SK-N-SH (cell line): ENCODE measurements around the gene ZBTB7A. TPM values are rescaled to one million over a fixed set of nuclear protein-coding genes. Genes with fewer than 3 reads are reported as not detected.

ENCODE experiments used
- CTCF ChIA-PET: fragments of 300-600, 350-600 bp; formaldehyde crosslinking; extraction: SDS; loops from one replicate; lab custom pipeline; 2021; lab: Yijun Ruan, JAX
- POLR2A ChIA-PET: fragments of 350-600 bp; sonication (Branson Sonifier 250); formaldehyde crosslinking; extraction: SDS; loops from one replicate; lab custom pipeline; 2020; ENCODE audit warnings: antibody characterized with exemption, inconsistent platforms; lab: Yijun Ruan, JAX
- DNase-seq: peaks from one replicate; pipeline ENCODE4 v3.0.0; 2012
- H2AFZ ChIP-seq: fragments of 200-600 bp; sonication (generic); 2 replicates; pipeline ENCODE4 v1.8.1; 2016; ENCODE audit warnings: antibody characterized with exemption, mild to moderate bottlenecking, low read depth
- H3F3A ChIP-seq: fragments of 200-600 bp; sonication (generic); replicated peaks from 2 replicates; pipeline ENCODE3; 2016; ENCODE audit warnings: antibody characterized with exemption, mild to moderate bottlenecking; ENCODE audit not compliant: insufficient read depth
- H3K27ac ChIP-seq, 2 experiments: fragments of 200-500 bp in 1 of 2; fragments of 200-600 bp in 1 of 2; sonication (Bioruptor generic) in 1 of 2; sonication (generic), shearing (Covaris generic) in 1 of 2; 2 replicates each; pipeline versions ENCODE4 v1.5.1 to v1.6.1; 2014 to 2016; ENCODE audit warnings: low read depth in 2 of 2, inconsistent platforms in 1 of 2, low read length in 1 of 2, mild to moderate bottlenecking in 1 of 2, mixed read lengths in 1 of 2
- H3K27me3 ChIP-seq: fragments of 200-600 bp; sonication (generic), shearing (Covaris generic); 2 replicates; pipeline ENCODE4 v1.6.1; 2016; ENCODE audit warnings: mixed run types; ENCODE audit not compliant: insufficient read depth
- H3K36me3 ChIP-seq, 2 experiments: fragments of 200-500 bp in 1 of 2; fragments of 200-600 bp in 1 of 2; sonication (Bioruptor generic) in 1 of 2; sonication (generic) in 1 of 2; replicated peaks in 1 of 2; 2 replicates each; pipeline versions ENCODE3 to v1.5.1; 2014 to 2016; ENCODE audit warnings: low read length in 1 of 2, mild to moderate bottlenecking in 1 of 2; ENCODE audit not compliant: insufficient read depth in 2 of 2, control insufficient read depth in 1 of 2
- H3K4me1 ChIP-seq, 2 experiments: fragments of 200-500 bp in 1 of 2; fragments of 200-600 bp in 1 of 2; sonication (Bioruptor generic) in 1 of 2; sonication (generic), shearing (Covaris generic) in 1 of 2; 2 replicates each; pipeline versions ENCODE4 v1.5.1 to v1.6.1; 2014 to 2016; ENCODE audit warnings: low read depth in 1 of 2, low read length in 1 of 2, mixed run types in 1 of 2; ENCODE audit not compliant: insufficient read depth in 2 of 2, control insufficient read depth in 1 of 2
- H3K4me2 ChIP-seq: fragments of 200-600 bp; sonication (generic), shearing (Covaris generic); 2 replicates; pipeline ENCODE4 v1.6.1; 2017; ENCODE audit warnings: mixed run types
- H3K4me3 ChIP-seq, 2 experiments: fragments of 200-500 bp in 1 of 2; fragments of 200-600 bp in 1 of 2; sonication (Bioruptor generic) in 1 of 2; sonication (generic), shearing (Covaris generic) in 1 of 2; 2 replicates each; pipeline versions ENCODE4 v1.5.1 to v1.8.1; 2014 to 2016; ENCODE audit warnings: low read depth in 2 of 2, inconsistent platforms in 1 of 2, low read length in 1 of 2, mild to moderate bottlenecking in 1 of 2, mixed read lengths in 1 of 2, moderate library complexity in 1 of 2
- H3K79me2 ChIP-seq: fragments of 200-600 bp; sonication (generic); 2 replicates; pipeline ENCODE4 v1.8.1; 2017; ENCODE audit warnings: mild to moderate bottlenecking; ENCODE audit not compliant: insufficient read depth
- H3K9ac ChIP-seq: fragments of 200-600 bp; sonication (generic); 2 replicates; pipeline ENCODE4 v1.6.1; 2017; ENCODE audit warnings: mixed run types
- H3K9me2 ChIP-seq: fragments of 200-600 bp; sonication (generic); 2 replicates; pipeline ENCODE4 v1.6.1; 2017; ENCODE audit warnings: mixed run types
- H3K9me3 ChIP-seq: fragments of 200-600 bp; sonication (generic); 2 replicates; pipeline ENCODE4 v1.6.1; 2017; ENCODE audit warnings: mixed run types, mild to moderate bottlenecking, moderate library complexity
- H4K20me1 ChIP-seq: fragments of 200-600 bp; sonication (generic); 2 replicates; pipeline ENCODE4 v1.6.1; 2017; ENCODE audit warnings: mild to moderate bottlenecking, mixed run types; ENCODE audit not compliant: insufficient read depth
- ELF1 ChIP-seq: IDR thresholded peaks from 2 replicates; pipeline ENCODE4 v1.4.0; 2012
- FOSL2 ChIP-seq: IDR thresholded peaks from 2 replicates; pipeline ENCODE4 v1.4.0; 2012; ENCODE audit warnings: low read depth, mild to moderate bottlenecking, moderate library complexity, borderline replicate concordance
- FOXM1 ChIP-seq: IDR thresholded peaks from 2 replicates; pipeline ENCODE4 v1.4.0; 2012; ENCODE audit warnings: low read depth, mild to moderate bottlenecking
- GABPA ChIP-seq: IDR thresholded peaks from 2 replicates; pipeline ENCODE4 v1.4.0; 2012; ENCODE audit warnings: low read depth, mild to moderate bottlenecking
- JUND ChIP-seq: IDR thresholded peaks from 2 replicates; pipeline ENCODE4 v1.4.0; 2012
- MXI1 ChIP-seq: IDR thresholded peaks from 2 replicates; pipeline ENCODE4 v1.6.1; 2012; ENCODE audit warnings: mild to moderate bottlenecking, low read depth, low read length, improper control_type of control experiment
- NRF1 ChIP-seq: IDR thresholded peaks from 2 replicates; pipeline ENCODE4 v1.6.1; 2012; ENCODE audit warnings: low read depth, mild to moderate bottlenecking, low read length
- PBX3 ChIP-seq: IDR thresholded peaks from 2 replicates; pipeline ENCODE4; 2012
- POLR2AphosphoS5 ChIP-seq: IDR thresholded peaks from 2 replicates; pipeline ENCODE4 v1.6.1; 2012; ENCODE audit warnings: low read depth, low read length
- RCOR1 ChIP-seq: fragments of 150-350 bp; IDR thresholded peaks from 2 replicates; pipeline ENCODE4 v1.6.1; 2017; ENCODE audit warnings: antibody characterized with exemption, low read length
- REST ChIP-seq: IDR thresholded peaks from 2 replicates; pipeline ENCODE4 v1.6.1; 2012; ENCODE audit warnings: mild to moderate bottlenecking, low read depth, low read length, moderate library complexity
- RFX5 ChIP-seq: IDR thresholded peaks from 2 replicates; pipeline ENCODE4 v1.6.1; 2012; ENCODE audit warnings: mild to moderate bottlenecking, improper control_type of control experiment, low read length
- SMC3 ChIP-seq: IDR thresholded peaks from 2 replicates; pipeline ENCODE4 v1.6.1; 2012; ENCODE audit warnings: low read depth, low read length, improper control_type of control experiment
- TCF12 ChIP-seq: IDR thresholded peaks from 2 replicates; pipeline ENCODE4 v1.4.0; 2012
- TEAD4 ChIP-seq: IDR thresholded peaks from 2 replicates; pipeline ENCODE4 v1.4.0; 2012; ENCODE audit warnings: mild to moderate bottlenecking, borderline replicate concordance; ENCODE audit not compliant: insufficient read depth
- YY1 ChIP-seq: IDR thresholded peaks from 2 replicates; pipeline ENCODE4 v1.4.0; 2012; ENCODE audit warnings: low read depth, mild to moderate bottlenecking
- ZBTB33 ChIP-seq: IDR thresholded peaks from 2 replicates; pipeline ENCODE4 v1.4.0; 2012; ENCODE audit warnings: low read depth, borderline replicate concordance
- WGBS: methylation state at CpG from one replicate; pipeline ENCODE4 v1.1.6; 2017; ENCODE audit warnings: low lambda C conversion rate; 5-methylcytosine and 5-hydroxymethylcytosine counted together
- polyA plus RNA-seq, 3 experiments: library from polyadenylated mRNA; depleted of rRNA; stranded (reverse); fragments of >200 nt; gene quantifications; 2 replicates each; pipeline ENCODE4 v1.2.3, GENCODE V29; 2012

Gene ZBTB7A
- polyA plus RNA-seq, 1 of the 3 experiments (the other 2 are of a cell fraction) = 7.4 TPM

GRCh38 chr19:4019578-4019977, 47.1 kb downstream of the ZBTB7A start:
- ChIA-PET CTCF (interaction anchor here (0.7 kb wide), 1 partner anchor 33 kb away, joined by 3 read pairs; no protein-coding TSS in a partner anchor), POLR2A (no interaction called here)
- 86% methylated on average over 10 of the region's 17 CpGs for WGBS

GRCh38 chr19:4018775-4019504, 47.8 kb downstream of the ZBTB7A start:
- Histone ChIP-seq H3K4me1 (peaks cover 0 to 27% of the 10 kb centered on the region in 2 experiments; a peak in 1 of 4 replicates), H3K4me2 (no peak overlapping the region), H2AFZ (no peak overlapping the region), H4K20me1 (peaks cover 55% of the 10 kb centered on the region), H3F3A (no peaks in the 10 kb centered on the region), H3K36me3 (peaks cover 0 to 16% of the 10 kb centered on the region in 2 experiments), H3K9ac (no peak overlapping the region), H3K27ac (no peak overlapping the region), H3K9me2 (no peaks in the 10 kb centered on the region), H3K27me3 (no peaks in the 10 kb centered on the region), H3K4me3 (no peak overlapping the region), H3K9me3 (no peaks in the 10 kb centered on the region), H3K79me2 (peaks cover 80% of the 10 kb centered on the region)
- ChIA-PET CTCF (interaction anchor here (0.7 kb wide), 1 partner anchor 34 kb away, joined by 3 read pairs; no protein-coding TSS in a partner anchor), POLR2A (no interaction called here)
- WGBS = 98% methylated on average over 14 of the region's 19 CpGs
- no peak for DNase-seq
- TF ChIP-seq TEAD4 = no peak
- no peak for TF ChIP-seq PBX3
- no peak for TF ChIP-seq TCF12
- TF ChIP-seq NRF1 = no peak
- no peak for TF ChIP-seq FOSL2
- no peak for TF ChIP-seq ZBTB33
- no peak for TF ChIP-seq ELF1
- no peak for TF ChIP-seq JUND
- no peak for TF ChIP-seq YY1
- no peak for TF ChIP-seq REST
- TF ChIP-seq POLR2AphosphoS5 = no peak

More at GRCh38 chr19:4019578-4019977, 47.1 kb downstream of the ZBTB7A start:
- H3K4me3 ChIP-seq = no peak overlapping the region
- peaks cover 79% of the 10 kb centered on the region for H3K79me2 ChIP-seq
- H3K27me3 ChIP-seq = no peaks in the 10 kb centered on the region
- peaks cover 0 to 15% of the 10 kb centered on the region in 2 experiments for H3K36me3 ChIP-seq
- TF ChIP-seq GABPA = no peak
- TF ChIP-seq RCOR1 = no peak
- no peak for TF ChIP-seq MXI1
- TF ChIP-seq FOSL2 = no peak
- no peak for TF ChIP-seq RFX5
- TF ChIP-seq FOXM1 = no peak
- TF ChIP-seq ZBTB33 = no peak
- TF ChIP-seq SMC3 = no peak
- H3K9me3 ChIP-seq = no peaks in the 10 kb centered on the region
- no peak overlapping the region for H3K9ac ChIP-seq
- H3K9me2 ChIP-seq = no peaks in the 10 kb centered on the region
- no peak for DNase-seq
- H3K27ac ChIP-seq = no peak overlapping the region
- no peaks in the 10 kb centered on the region for H3F3A ChIP-seq
- H2AFZ ChIP-seq = no peak overlapping the region
- H3K4me1 ChIP-seq = peaks cover 0 to 20% of the 10 kb centered on the region in 2 experiments; a peak in 1 of 4 replicates
- peaks cover 49% of the 10 kb centered on the region for H4K20me1 ChIP-seq
- no peak overlapping the region for H3K4me2 ChIP-seq
